Measurements from ENCODE around the gene ZFPM1.
A peak's percentile ranks its signal among the peaks of the same experiment; 100 is the strongest.

The ZFPM1 gene

DNA sequence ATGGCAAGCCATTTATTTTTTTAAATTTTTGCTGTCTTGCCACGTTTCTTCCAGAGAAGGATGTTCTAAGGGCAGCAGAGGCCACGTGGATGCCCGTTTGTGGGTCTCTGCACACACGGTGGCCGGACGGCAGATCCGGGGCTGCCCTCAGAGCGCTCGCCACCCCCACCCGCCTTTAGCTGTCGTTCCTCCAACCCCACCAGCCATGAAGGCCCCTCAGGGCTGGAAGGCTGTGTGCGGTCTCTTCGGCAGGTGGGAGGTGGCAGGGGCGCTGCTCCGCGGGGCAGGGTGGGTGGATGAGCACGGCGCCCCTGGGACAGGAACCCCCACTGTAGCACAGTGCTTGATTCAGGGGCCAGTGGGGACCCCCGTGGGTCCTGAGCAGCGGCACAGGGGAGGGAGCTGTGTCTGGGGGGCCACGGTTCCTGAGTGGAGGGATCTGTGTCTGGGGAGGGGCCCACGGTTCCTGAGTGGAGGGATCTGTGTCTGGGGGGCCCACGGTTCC is 49.7 kb downstream of the ZFPM1 start:
- DNase-seq = no peak

DNA sequence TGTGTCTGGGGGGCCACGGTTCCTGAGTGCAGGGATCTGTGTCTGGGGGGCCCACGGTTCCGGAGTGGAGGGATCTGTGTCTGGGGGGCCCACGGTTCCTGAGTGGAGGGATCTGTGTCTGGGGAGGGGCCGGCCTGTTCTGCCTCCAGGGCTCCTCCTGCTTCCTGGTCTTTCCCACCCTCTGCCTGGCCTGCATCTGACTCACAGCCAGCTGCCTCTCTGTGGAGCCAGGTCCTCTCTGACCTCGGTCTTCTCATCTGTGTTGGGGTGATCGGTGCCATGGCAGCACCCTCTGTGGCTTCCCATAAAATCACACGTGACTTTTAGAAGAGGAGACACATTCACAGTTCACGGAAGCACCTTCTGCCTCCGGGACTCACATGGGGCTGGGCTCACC is 50.3 kb downstream of the ZFPM1 start:
- no peak for DNase-seq

- DNase-seq = no peak
These were observed 50.9 kb downstream of the ZFPM1 start for GRCh38 chr16:88503771-88504488.

GRCh38 chr16:88504489-88505404 is 51.7 kb downstream of the ZFPM1 start:
- no peak for DNase-seq

DNA sequence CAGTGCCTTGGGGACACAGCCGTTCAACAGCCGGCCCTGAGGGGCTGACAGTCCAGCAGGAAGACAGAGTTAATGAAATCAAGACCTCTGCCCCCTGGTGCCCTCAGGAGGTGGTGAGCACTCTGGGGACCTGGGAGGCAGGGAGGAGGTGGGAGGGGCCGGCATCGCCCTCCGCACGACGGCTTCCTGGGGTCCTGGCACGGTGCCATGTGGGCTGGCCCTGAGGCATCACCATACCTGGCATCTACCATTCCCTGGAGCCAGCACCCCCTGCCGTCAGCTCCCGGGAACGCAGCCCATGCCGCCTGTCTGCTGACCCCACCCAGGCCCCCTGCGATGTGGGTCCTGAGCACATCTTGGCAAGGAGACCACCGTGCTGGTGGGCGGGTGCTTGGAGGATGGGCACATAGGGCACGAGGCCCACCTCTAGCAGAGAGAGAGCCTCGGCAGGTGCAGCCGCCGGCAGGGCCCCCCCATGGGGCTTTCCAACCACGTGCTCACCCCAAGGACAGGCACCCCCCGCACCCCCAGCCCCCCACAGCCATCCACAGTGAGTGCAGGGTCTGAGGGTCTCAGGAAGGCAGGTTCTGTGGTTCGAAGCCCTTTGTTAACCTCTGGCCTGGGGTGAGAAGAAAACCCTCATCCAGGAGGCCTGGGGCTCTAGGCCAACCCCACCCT is 52.5 kb downstream of the ZFPM1 start:
- DNase-seq = peak; percentile 61

DNA sequence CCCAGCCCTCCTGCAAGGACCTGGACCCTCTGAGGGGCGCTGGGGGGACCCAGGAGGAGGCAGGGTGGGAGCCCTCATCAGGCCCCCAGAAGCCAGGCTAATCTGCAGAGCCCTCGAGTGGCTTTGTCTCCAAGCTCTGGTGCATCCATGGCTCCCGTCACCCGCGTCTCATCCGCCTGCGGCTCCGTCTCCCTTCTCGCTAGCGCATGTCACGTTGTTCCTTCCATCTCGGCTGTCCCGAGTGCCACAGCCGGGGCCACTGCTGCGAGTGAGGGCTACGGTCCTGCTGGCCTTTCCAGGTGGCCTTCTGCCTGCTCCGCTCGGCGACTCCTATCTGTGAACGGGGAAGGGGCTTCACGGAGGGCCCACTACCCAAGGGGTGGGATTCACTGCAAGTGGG is 53.6 kb downstream of the ZFPM1 start:
- DNase-seq = no peak

- DNase-seq = no peak
These were observed 54.2 kb downstream of the ZFPM1 start for GRCh38 chr16:88507231-88507743.

GRCh38 chr16:88508376-88508867 is 55.3 kb downstream of the ZFPM1 start:
- DNase-seq = no peak

DNA sequence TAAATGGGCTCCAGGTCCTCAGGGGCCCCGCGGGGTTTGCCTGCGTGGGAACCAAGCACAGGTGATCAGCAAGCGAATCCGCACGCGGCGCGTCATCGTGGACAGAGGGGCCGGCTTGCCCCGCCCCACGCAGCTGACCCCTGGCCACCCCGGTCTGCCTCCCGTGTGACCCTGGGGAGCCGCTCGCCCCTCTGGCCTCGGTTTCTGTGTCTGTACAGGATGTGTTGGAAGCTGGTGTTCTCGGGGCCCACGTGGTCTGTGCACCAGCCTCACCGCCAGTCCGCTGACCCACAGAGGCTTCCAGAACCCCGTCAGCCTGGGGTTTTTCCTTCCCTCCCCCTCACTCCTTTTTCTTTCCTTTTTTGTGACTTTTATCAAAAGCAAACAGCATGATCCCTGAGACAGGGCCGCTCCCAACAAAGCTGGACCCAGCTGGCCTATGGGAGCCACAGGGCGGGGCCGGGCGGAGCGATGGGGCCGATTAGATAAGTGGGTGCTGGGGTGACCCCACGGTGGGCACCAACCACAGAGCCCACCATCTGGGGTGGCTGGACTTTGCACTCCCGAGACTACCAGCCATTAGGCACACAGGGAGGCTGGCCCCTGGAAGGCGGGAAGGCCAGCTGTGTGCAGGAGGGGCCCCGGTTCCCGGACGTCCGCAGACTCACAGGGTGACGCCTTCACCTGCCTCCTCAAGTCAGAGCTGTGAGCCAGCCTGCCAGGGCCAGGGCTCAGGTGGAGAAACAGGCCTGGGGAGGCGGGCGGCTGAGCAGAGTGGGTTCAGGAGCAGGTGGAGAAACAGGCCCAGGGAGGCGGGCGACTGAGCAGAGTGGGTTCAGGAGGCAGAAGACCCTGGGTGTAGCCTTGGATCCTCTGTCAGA is 56.0 kb downstream of the ZFPM1 start:
- DNase-seq = no peak

DNA sequence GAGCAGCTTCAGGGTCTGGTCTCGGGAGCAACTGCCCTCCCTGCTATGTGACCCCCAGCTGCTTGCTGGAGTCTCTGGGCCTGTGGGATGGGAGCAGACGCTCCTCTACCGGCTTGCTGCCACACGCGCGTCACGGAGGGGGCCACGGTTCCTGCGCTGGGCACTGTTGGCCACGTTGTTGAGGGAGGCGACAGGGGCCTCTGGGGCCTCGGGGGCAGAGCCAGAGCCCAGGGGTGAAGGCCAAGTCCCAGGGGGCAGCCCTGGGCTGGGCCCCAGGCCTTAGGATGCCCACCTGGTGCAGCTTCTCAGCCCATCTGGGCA is 56.6 kb downstream of the ZFPM1 start:
- DNase-seq = no peak

DNA sequence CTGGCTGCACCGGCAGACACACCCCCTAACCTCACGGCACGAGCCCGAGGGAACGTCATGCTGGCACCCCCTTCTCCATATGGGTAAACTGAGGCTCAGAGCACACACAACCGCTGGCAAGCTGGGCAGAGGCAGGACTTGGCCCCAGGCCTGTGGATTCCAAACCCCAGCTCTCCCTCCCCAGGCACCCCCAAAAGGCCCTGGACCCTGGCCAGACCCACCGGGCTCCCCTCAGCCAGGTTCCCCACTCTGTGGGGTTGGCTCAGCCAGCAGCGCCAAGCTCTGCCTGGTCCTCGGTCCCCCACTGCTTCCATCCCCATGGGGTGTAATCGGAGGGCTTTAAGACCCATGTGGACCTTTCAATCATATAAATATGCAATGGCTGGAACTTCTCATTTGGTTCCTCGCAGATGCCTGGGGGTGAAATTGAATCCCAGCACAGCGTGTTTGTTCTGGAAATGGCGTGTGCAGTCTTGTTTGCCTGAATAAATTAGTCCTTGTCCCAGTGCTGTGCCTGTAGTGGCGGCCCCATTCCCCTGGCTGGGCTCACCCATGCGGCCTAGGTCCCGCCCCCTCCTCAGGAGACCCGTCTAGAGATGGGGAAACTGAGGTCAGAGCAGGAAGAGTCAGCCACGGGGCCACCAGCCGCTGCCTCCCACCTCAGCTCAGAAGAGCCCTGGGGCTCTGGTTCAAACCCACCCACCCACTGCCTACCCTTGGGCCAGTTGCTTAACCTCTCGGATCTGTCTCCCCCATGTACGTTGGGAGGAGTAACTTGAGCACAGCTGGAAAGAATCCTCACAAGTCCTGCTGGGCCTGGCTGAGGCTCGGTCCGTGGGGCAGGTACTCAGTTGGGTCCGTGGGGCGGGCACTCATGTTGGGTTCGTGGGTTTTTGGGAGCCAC is 57.3 kb downstream of the ZFPM1 start:
- no peak for DNase-seq

DNA sequence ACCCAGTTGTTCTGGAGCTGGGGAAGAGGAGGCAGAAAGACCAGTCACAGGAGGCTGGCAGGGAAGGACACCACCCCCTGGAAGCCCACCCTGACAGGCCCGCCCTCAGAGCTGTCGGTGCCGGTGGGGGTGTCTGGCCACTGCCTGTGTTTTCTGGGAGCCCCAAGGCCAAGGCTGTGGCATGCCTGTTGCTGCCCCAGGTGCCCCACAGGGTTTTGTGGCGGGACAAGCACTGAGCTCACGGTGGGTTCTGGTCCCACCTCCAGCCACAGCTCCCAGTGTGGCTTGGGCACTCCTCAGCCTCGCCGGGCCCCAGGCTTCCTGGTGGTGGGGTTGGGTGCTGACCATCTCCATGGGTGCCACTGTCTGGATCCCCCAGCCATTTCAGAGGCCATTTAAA is 58.0 kb downstream of the ZFPM1 start:
- no peak for DNase-seq

- DNase-seq = no peak
These were observed 58.8 kb downstream of the ZFPM1 start for GRCh38 chr16:88511906-88512305.

GRCh38 chr16:88512728-88513696 is 59.9 kb downstream of the ZFPM1 start:
- DNase-seq = no peak

- no peak for DNase-seq
These were observed 61.0 kb downstream of the ZFPM1 start for GRCh38 chr16:88514070-88514469.

DNA sequence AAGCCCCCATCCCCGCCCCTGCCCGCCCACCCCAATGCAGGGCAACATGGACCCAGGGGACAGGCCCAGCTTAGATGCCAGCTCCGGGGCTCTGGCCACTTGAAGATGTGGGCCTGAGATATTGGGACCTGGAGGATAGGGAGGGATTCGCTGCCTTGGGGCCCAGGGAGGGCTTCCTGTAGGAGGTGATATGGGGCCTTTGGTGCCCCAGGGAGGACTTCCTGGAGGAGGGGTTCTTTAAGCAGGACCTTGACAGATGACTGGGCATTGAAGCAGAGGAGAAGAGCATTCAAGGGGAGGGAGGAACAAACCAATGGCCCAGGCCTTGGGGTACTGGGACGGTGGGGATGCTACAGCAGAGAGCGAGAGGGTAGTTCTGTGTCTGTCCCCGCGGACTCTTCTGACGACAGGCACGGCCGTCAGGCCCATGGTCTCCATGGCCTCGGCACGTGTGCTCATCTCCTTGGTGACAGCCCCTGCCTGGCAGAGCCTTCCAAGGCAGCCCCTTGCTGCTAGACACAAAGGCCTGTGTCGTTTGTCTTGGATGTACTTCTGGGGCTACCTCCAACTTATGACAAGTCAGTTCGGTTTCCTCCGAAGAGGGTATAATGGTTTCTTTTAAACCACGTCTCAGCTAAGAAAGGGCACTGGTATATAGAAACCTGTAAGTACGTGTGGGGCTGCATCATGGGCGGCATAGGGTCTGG is 61.6 kb downstream of the ZFPM1 start:
- DNase-seq = no peak

DNA sequence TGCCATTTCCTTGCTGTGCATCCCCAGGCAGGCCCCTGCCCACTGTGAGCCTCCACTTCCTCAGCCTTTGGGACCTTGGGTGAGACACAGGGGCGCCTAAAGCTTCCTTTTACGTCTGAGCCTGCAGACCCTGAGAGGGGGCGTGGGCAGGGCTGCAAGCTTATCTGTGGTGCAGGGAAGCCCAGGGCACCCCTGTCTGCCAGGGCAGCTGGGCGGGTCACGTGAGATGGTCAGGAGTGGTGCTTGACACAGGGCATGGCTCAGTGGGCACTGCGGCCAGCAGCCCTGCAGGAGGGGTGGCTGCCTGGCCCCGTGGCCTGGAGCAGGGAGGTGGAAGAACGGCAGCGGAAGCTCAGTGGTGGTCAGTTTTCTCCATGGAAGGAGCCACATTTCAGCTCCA is 62.3 kb downstream of the ZFPM1 start:
- DNase-seq = no peak

- no peak for DNase-seq
These were observed 63.0 kb downstream of the ZFPM1 start for GRCh38 chr16:88515925-88516594.

Data from stimulated activated CD4-positive, alpha-beta T cell treated with anti-CD3 and anti-CD28 coated beads, Interleukin-4, amount 100 ng/mL, for 24 hours (primary cell).